SH-SY5Y (cell line): ENCODE measurements around the gene VGLL2.

Experiments used
- GATA2 ChIP-seq: IDR thresholded peaks from 2 replicates; pipeline ENCODE4 v1.6.1; 2011; ENCODE audit warnings: mild to moderate bottlenecking, low read depth, low read length
- GATA3 ChIP-seq: IDR thresholded peaks from 2 replicates; pipeline ENCODE4 v1.6.1; 2011; ENCODE audit warnings: low read depth, mild to moderate bottlenecking, low read length, moderate library complexity

DNA sequence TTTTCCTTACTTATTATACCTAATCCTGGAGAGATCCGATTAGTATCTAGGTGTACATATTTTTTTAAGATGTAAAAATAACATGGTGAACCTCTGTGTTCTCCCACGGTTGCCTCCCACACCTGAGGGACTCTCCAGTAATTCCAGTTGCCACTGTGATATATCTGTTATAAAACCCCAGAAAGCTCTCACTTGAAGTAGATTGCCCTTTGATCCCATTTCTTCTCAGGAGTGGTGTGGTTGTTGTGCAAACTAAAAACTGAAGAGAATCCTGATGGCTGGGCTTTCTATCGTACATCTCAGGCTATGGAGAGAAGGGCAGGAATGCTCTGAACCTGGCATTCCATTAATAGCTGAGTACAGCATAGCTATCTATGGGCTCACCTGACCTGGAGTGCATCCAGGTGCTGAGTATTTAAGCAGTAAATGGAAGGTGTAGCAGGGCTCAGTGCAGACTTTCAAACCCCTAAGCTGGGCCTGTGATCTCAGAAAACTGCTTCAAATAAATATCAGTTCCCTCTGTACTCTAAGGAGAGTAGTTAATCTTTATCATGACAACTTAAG is 41.0 kb downstream of the VGLL2 start:
- TF ChIP-seq GATA3 (no peak), GATA2 (no peak)
